IMR-90 (cell line): ENCODE results near the gene GGN. TPM values are rescaled to one million over a fixed set of nuclear protein-coding genes. Genes with fewer than 3 reads are reported as not detected.
A peak's percentile ranks its signal among the peaks of the same experiment; 100 is the strongest.

ENCODE experiments used
- ATAC-seq: fragments of 200-7000 bp; cut with Tn5 transposase; 2 replicates; pipeline ENCODE4 v1.9.1; 2020; ENCODE audit warnings: low read depth, mild to moderate bottlenecking, moderate library complexity
- BruUV-seq: library from RNA; stranded (reverse); fragments of 400-500 nt; replicated peaks from 2 replicates; lab custom pipeline; 2021; lab: Mats Ljungman, UMichigan
- CTCF ChIA-PET: fragments of 300-600 bp; formaldehyde crosslinking; extraction: SDS; loops from one replicate; lab custom pipeline; 2021; ENCODE audit warnings: antibody characterized with exemption; lab: Yijun Ruan, JAX
- POLR2A ChIA-PET: fragments of 300-600 bp; sonication (Branson Sonifier 250); formaldehyde crosslinking; loops from one replicate; lab custom pipeline; 2022; ENCODE audit warnings: antibody characterized with exemption; ENCODE audit not compliant: unreplicated experiment; lab: Charles Lee
- DNase-seq: peaks from one replicate; pipeline ENCODE4 v3.0.0; 2013
- H2AFZ ChIP-seq: replicated peaks from 2 replicates; pipeline ENCODE3; 2013; ENCODE audit warnings: low read length, mild to moderate bottlenecking; ENCODE audit not compliant: poor library complexity
- H2AK5ac ChIP-seq: 2 replicates; pipeline ENCODE4 v1.6.1; 2013; ENCODE audit warnings: low read depth, low read length, inconsistent platforms
- H2AK9ac ChIP-seq: replicated peaks from 2 replicates; pipeline ENCODE3; 2013; ENCODE audit warnings: mild to moderate bottlenecking, low read depth, low read length, moderate library complexity; ENCODE audit not compliant: poor library complexity
- H2BK120ac ChIP-seq: 2 replicates; pipeline ENCODE4 v1.6.1; 2013; ENCODE audit warnings: low read depth, low read length, inconsistent platforms
- H2BK15ac ChIP-seq: 3 replicates; pipeline ENCODE4 v1.6.1; 2013; ENCODE audit warnings: low read depth, low read length, inconsistent platforms
- H2BK20ac ChIP-seq: 2 replicates; pipeline ENCODE4 v1.6.1; 2013; ENCODE audit warnings: low read depth, mild to moderate bottlenecking, inconsistent platforms, low read length, moderate library complexity
- H2BK5ac ChIP-seq: 2 replicates; pipeline ENCODE4 v1.6.1; 2013; ENCODE audit warnings: mild to moderate bottlenecking, low read depth, low read length, inconsistent platforms; ENCODE audit not compliant: poor library complexity, severe bottlenecking
- H3K14ac ChIP-seq: replicated peaks from 2 replicates; pipeline ENCODE4 v1.6.1; 2013; ENCODE audit warnings: low read depth, low read length, inconsistent platforms
- H3K18ac ChIP-seq: 2 replicates; pipeline ENCODE4 v1.6.1; 2013; ENCODE audit warnings: low read depth, low read length, control low read depth
- H3K23ac ChIP-seq: 2 replicates; pipeline ENCODE4 v1.6.1; 2013; ENCODE audit warnings: low read depth, low read length, inconsistent platforms
- H3K27ac ChIP-seq: 2 replicates; pipeline ENCODE4 v1.5.1; 2013; ENCODE audit warnings: mild to moderate bottlenecking, control low read depth, low read length; ENCODE audit not compliant: insufficient read depth
- H3K27me3 ChIP-seq: 2 replicates; pipeline ENCODE4 v1.6.1; 2013; ENCODE audit warnings: low read length; ENCODE audit not compliant: control insufficient read depth, insufficient read depth
- H3K36me3 ChIP-seq: 2 replicates; pipeline ENCODE4 v1.6.1; 2013; ENCODE audit warnings: low read length, mixed read lengths; ENCODE audit not compliant: control insufficient read depth, insufficient read depth
- H3K4ac ChIP-seq: 2 replicates; pipeline ENCODE4 v1.6.1; 2013; ENCODE audit warnings: low read depth, low read length, inconsistent platforms
- H3K4me1 ChIP-seq: 2 replicates; pipeline ENCODE4 v1.6.1; 2013; ENCODE audit warnings: low read length, mixed read lengths; ENCODE audit not compliant: control insufficient read depth, insufficient read depth
- H3K4me2 ChIP-seq: 2 replicates; pipeline ENCODE4 v1.6.1; 2013; ENCODE audit warnings: low read depth, mild to moderate bottlenecking, control low read depth, low read length, moderate library complexity
- H3K4me3 ChIP-seq: 2 replicates; pipeline ENCODE4 v1.5.1; 2013; ENCODE audit warnings: low read depth, mild to moderate bottlenecking, control low read depth, low read length, moderate library complexity; ENCODE audit not compliant: insufficient read depth
- H3K56ac ChIP-seq: 2 replicates; pipeline ENCODE4 v1.6.1; 2013; ENCODE audit warnings: low read length, inconsistent platforms; ENCODE audit not compliant: insufficient read depth; ENCODE audit errors: extremely low read depth
- H3K79me1 ChIP-seq, 2 experiments: 2 replicates each; pipeline ENCODE4 v1.6.1; 2013; ENCODE audit warnings: low read length in 2 of 2, inconsistent platforms in 1 of 2, low read depth in 1 of 2
- H3K9ac ChIP-seq: 2 replicates; pipeline ENCODE4 v1.6.1; 2013; ENCODE audit warnings: low read depth, low read length, control low read depth
- H3K9me1 ChIP-seq: 2 replicates; pipeline ENCODE4 v1.6.1; 2013; ENCODE audit warnings: low read length, inconsistent platforms; ENCODE audit not compliant: insufficient read depth
- H3K9me3 ChIP-seq: 2 replicates; pipeline ENCODE4 v1.6.1; 2013; ENCODE audit warnings: low read length; ENCODE audit not compliant: control insufficient read depth, insufficient read depth
- H4K20me1 ChIP-seq: 2 replicates; pipeline ENCODE4 v1.6.1; 2013; ENCODE audit warnings: low read length, inconsistent platforms; ENCODE audit not compliant: insufficient read depth
- H4K5ac ChIP-seq: 2 replicates; pipeline ENCODE4 v1.6.1; 2013; ENCODE audit warnings: mild to moderate bottlenecking, low read depth, low read length, control low read depth
- H4K8ac ChIP-seq, 2 experiments: 2 replicates each; pipeline ENCODE4 v1.6.1; 2013; ENCODE audit warnings: low read depth in 2 of 2, low read length in 2 of 2, control low read depth in 1 of 2, inconsistent platforms in 1 of 2
- H4K91ac ChIP-seq: 2 replicates; pipeline ENCODE4 v1.6.1; 2013; ENCODE audit warnings: low read depth, low read length, inconsistent platforms; ENCODE audit not compliant: insufficient read depth
- CHD1 ChIP-seq: IDR thresholded peaks from 2 replicates; pipeline ENCODE4 v1.6.1; 2012; ENCODE audit warnings: low read depth, low read length, improper control_type of control experiment
- CTCF ChIP-seq: conservative IDR thresholded peaks from 2 replicates; pipeline ENCODE4 v1.5.1; 2012; ENCODE audit warnings: mild to moderate bottlenecking, low read depth, low read length, improper control_type of control experiment
- MXI1 ChIP-seq: IDR thresholded peaks from 2 replicates; pipeline ENCODE4 v1.6.1; 2012; ENCODE audit warnings: low read depth, mild to moderate bottlenecking, low read length, moderate library complexity, borderline replicate concordance
- NFE2L2 ChIP-seq: fragments of 150-350 bp; IDR thresholded peaks from 2 replicates; pipeline ENCODE4 v1.6.1; 2016; ENCODE audit warnings: low read depth, mild to moderate bottlenecking, low read length
- POLR2A ChIP-seq: IDR thresholded peaks from 2 replicates; pipeline ENCODE4 v1.6.1; 2012; ENCODE audit warnings: mild to moderate bottlenecking, low read depth, low read length
- RCOR1 ChIP-seq: IDR thresholded peaks from 2 replicates; pipeline ENCODE4 v1.6.1; 2012; ENCODE audit warnings: mild to moderate bottlenecking, low read length, improper control_type of control experiment; ENCODE audit not compliant: insufficient replicate concordance
- USF2 ChIP-seq: fragments of 150-350 bp; IDR thresholded peaks from 2 replicates; pipeline ENCODE4 v1.6.1; 2017; ENCODE audit warnings: mild to moderate bottlenecking, antibody characterized with exemption, low read length, low read depth
- WGBS, 2 experiments: methylation state at CpG; one replicate each; pipeline versions ENCODE4 v1.1.5 to v1.1.7; 2013; ENCODE audit warnings: missing lambda C conversion rate in 2 of 2; ENCODE audit not compliant: insufficient read length in 1 of 2; ENCODE audit errors: extremely low coverage in 2 of 2; 5-methylcytosine and 5-hydroxymethylcytosine counted together
- dilution Hi-C: fragments of 300-500 bp; cut with HindIII; formaldehyde crosslinking; loops from one replicate; pipeline ENCODE4 v1.14.3; 2018; ENCODE audit warnings: low sequenced_read_pairs; ENCODE audit not compliant: unreplicated experiment
- in situ Hi-C: fragments of 300-500 bp; cut with MboI; formaldehyde crosslinking; loops from 3 replicates; pipeline ENCODE4 v1.14.3; 2019; ENCODE audit warnings: low sequenced_read_pairs, inconsistent platforms, mixed read lengths
- intact Hi-C: fragments of 100-400 bp; cut with micrococcal nuclease; formaldehyde crosslinking; loops from 2 replicates; pipeline ENCODE4 v1.10.0; 2022
- polyA plus RNA-seq, 3 experiments: library from polyadenylated mRNA; depleted of rRNA; stranded (reverse); fragments of >200 nt; gene quantifications; 2 replicates each; pipeline ENCODE4 v1.2.3, GENCODE V29; 2012; ENCODE audit warnings: low replicate concordance in 1 of 3
- total RNA-seq: library from RNA; depleted of rRNA; stranded (reverse); fragments of >200 nt; gene quantifications from 2 replicates; pipeline ENCODE4 v1.2.3, GENCODE V29; 2012

GGN gene
- total and polyA plus RNA-seq, 2 of the 4 experiments (the other 2 are of a cell fraction) = under 0.01 to 0.65 TPM

- H2AFZ ChIP-seq = peak overlapping the region; percentile 98
- no peak overlapping the region for H2BK20ac ChIP-seq
- H2BK5ac ChIP-seq = no peak overlapping the region
- H3K14ac ChIP-seq = no peak overlapping the region
- no peaks in the 10 kb centered on the region for H3K79me1 ChIP-seq
- WGBS, 2 experiments = 3% methylated on average over 33 of the region's 68 CpGs; no CpG with 5 or more reads in 1 of the 2 experiments
- H3K4me1 ChIP-seq = no peaks in the 10 kb centered on the region
- 0 out of 2 replicates have a peak, but pooled peaks cover 3% of the 10 kb centered on the region for H4K20me1 ChIP-seq
- no peak overlapping the region for H2AK5ac ChIP-seq
- no peak overlapping the region for H3K9ac ChIP-seq
- H2BK120ac ChIP-seq = no peak overlapping the region
- peak overlapping the region; percentile 47 for H2AK9ac ChIP-seq
- no peaks in the 10 kb centered on the region for H3K36me3 ChIP-seq
- intact Hi-C loops (no loop called here), in situ Hi-C loops (no loop called here), dilution Hi-C loops (no loop called here)
- no peak overlapping the region for H2BK15ac ChIP-seq
- ATAC-seq (peak; percentile 83), DNase-seq (peak; percentile 49)
- TF ChIP-seq USF2 (no peak), CTCF (no peak), POLR2A (no peak), RCOR1 (no peak), CHD1 (no peak), MXI1 (no peak), NFE2L2 (no peak)
- no peak overlapping the region for H4K5ac ChIP-seq
- no peak overlapping the region for H3K4ac ChIP-seq
- H3K23ac ChIP-seq = no peak overlapping the region
- peak overlapping the region; percentile 66 for H3K4me3 ChIP-seq
- CTCF ChIA-PET = interaction anchor here (0.9 to 1.5 kb wide), 2 partner anchors 12 to 27 kb away, joined by 3 to 4 read pairs; partner anchors contain the start of genes CATSPERG and PSMD8
- no peak overlapping the region for H3K56ac ChIP-seq
- no peak overlapping the region for H3K18ac ChIP-seq
- POLR2A ChIA-PET = interaction anchor here (0.6 kb wide), 2 partner anchors 11 to 13 kb away, joined by 3 to 4 read pairs; no protein-coding TSS in a partner anchor
- no peak overlapping the region for H4K91ac ChIP-seq
- H3K27ac ChIP-seq = no peak overlapping the region
- H3K4me2 ChIP-seq = peak overlapping the region; percentile 97
- BruUV-seq = no TSS peak
- peak overlapping the region in 1 of 2 experiments; percentile 24; a peak in 1 of 4 replicates for H4K8ac ChIP-seq
- no peaks in the 10 kb centered on the region for H3K9me3 ChIP-seq
- H3K9me1 ChIP-seq = no peaks in the 10 kb centered on the region
- H3K27me3 ChIP-seq = peaks cover 44% of the 10 kb centered on the region
Measured at GRCh38 chr19:38362076-38362945, 25.5 kb downstream of the GGN start.
